Measurements from ENCODE around the gene HEXIM1.

The HEXIM1 gene

GRCh38 chr17:45172541-45173286, 24.4 kb downstream of the HEXIM1 start:
- DNase-seq (ENCODE audit: low spot score): peak; percentile 68

- DNase-seq (ENCODE audit: low spot score): no peak
Measured at GRCh38 chr17:45175759-45176115, 27.5 kb downstream of the HEXIM1 start.

GRCh38 chr17:45177563-45177962, 29.3 kb downstream of the HEXIM1 start:
- DNase-seq (ENCODE audit: low spot score): no peak

- no peak for DNase-seq (ENCODE audit: low spot score)
Measured at GRCh38 chr17:45184144-45184543, 35.9 kb downstream of the HEXIM1 start.

GRCh38 chr17:45186801-45187354, 38.6 kb downstream of the HEXIM1 start:
- no peak for DNase-seq (ENCODE audit: low spot score)

- DNase-seq (ENCODE audit: low spot score): no peak
Measured at GRCh38 chr17:45189009-45189408, 40.7 kb downstream of the HEXIM1 start.

- no peak for DNase-seq (ENCODE audit: low spot score)
Measured at GRCh38 chr17:45190503-45191255, 42.4 kb downstream of the HEXIM1 start.

- no peak for DNase-seq (ENCODE audit: low spot score)
Measured at GRCh38 chr17:45195424-45195823, 47.1 kb downstream of the HEXIM1 start.

- DNase-seq (ENCODE audit: low spot score): no peak
Measured at GRCh38 chr17:45197108-45197507, 48.8 kb downstream of the HEXIM1 start.

GRCh38 chr17:45197555-45198334, 49.5 kb downstream of the HEXIM1 start:
- peak; percentile 91 for DNase-seq (ENCODE audit: low spot score)

GRCh38 chr17:45200701-45201100, 52.4 kb downstream of the HEXIM1 start:
- no peak for DNase-seq (ENCODE audit: low spot score)

- no peak for DNase-seq (ENCODE audit: low spot score)
Measured at GRCh38 chr17:45201457-45201856, 53.2 kb downstream of the HEXIM1 start.
